DOHH2 (cell line): Measurements from ENCODE around the gene SESN1.

ENCODE experiments used
- H3F3A ChIP-seq: fragments of 200-600 bp; sonication (generic), shearing (Covaris generic); 2 replicates; pipeline ENCODE4 v1.6.0; 2016; ENCODE audit warnings: antibody characterized with exemption, mild to moderate bottlenecking; ENCODE audit not compliant: control insufficient read depth, insufficient read depth
- H3K27ac ChIP-seq: fragments of 200-600 bp; sonication (generic); 2 replicates; pipeline ENCODE4 v1.5.1; 2014; ENCODE audit warnings: low read depth, mild to moderate bottlenecking, low read length, moderate library complexity
- H3K27me3 ChIP-seq: fragments of 200-600 bp; sonication (generic); 2 replicates; pipeline ENCODE4 v1.6.1; 2014; ENCODE audit warnings: mild to moderate bottlenecking, low read length, mixed read lengths; ENCODE audit not compliant: control insufficient read depth
- H3K36me3 ChIP-seq: fragments of 200-600 bp; sonication (generic); 2 replicates; pipeline ENCODE4 v1.6.1; 2014; ENCODE audit warnings: mild to moderate bottlenecking, low read length, moderate library complexity, mixed read lengths; ENCODE audit not compliant: control insufficient read depth
- H3K4me1 ChIP-seq: fragments of 200-600 bp; sonication (generic); 2 replicates; pipeline ENCODE4 v1.6.1; 2014; ENCODE audit warnings: mild to moderate bottlenecking, low read length, mixed read lengths; ENCODE audit not compliant: control insufficient read depth
- H3K4me2 ChIP-seq: fragments of 200-600 bp; sonication (generic); 2 replicates; pipeline ENCODE4 v1.6.0; 2014; ENCODE audit warnings: mild to moderate bottlenecking, low read length, moderate library complexity
- H3K4me3 ChIP-seq: fragments of 200-600 bp; sonication (generic); 2 replicates; pipeline ENCODE4 v1.5.1; 2014; ENCODE audit warnings: mild to moderate bottlenecking, low read length, mixed read lengths
- H3K79me2 ChIP-seq: fragments of 200-600 bp; sonication (generic); 2 replicates; pipeline ENCODE4 v1.6.1; 2014; ENCODE audit warnings: mild to moderate bottlenecking, low read length, mixed read lengths; ENCODE audit not compliant: control insufficient read depth
- H3K9me2 ChIP-seq: fragments of 200-600 bp; sonication (generic); replicated peaks from 2 replicates; pipeline ENCODE4 v1.6.1; 2014; ENCODE audit warnings: mild to moderate bottlenecking, low read length, mixed read lengths; ENCODE audit not compliant: control insufficient read depth
- H3K9me3 ChIP-seq: fragments of 200-600 bp; sonication (generic); 2 replicates; pipeline ENCODE4 v1.6.1; 2014; ENCODE audit warnings: antibody characterized with exemption, low read length, mixed read lengths; ENCODE audit not compliant: control insufficient read depth, insufficient read depth
- H4K20me1 ChIP-seq: fragments of 200-600 bp; sonication (generic); 2 replicates; pipeline ENCODE4 v1.6.0; 2014; ENCODE audit warnings: low read depth, mild to moderate bottlenecking, antibody characterized with exemption, low read length, moderate library complexity; ENCODE audit not compliant: control insufficient read depth, insufficient read depth
- CTCF ChIP-seq: fragments of 200-600 bp; sonication (generic); IDR thresholded peaks from one replicate; pipeline ENCODE4 v1.5.1; 2014; ENCODE audit warnings: antibody characterized with exemption, mild to moderate bottlenecking, low read depth, low read length; ENCODE audit not compliant: poor library complexity, severe bottlenecking
- EZH2phosphoT487 ChIP-seq: fragments of 200-600 bp; sonication (generic); IDR thresholded peaks from 2 replicates; pipeline ENCODE4 v1.6.1; 2017; ENCODE audit warnings: borderline replicate concordance, mild to moderate bottlenecking, antibody characterized with exemption, low read length, moderate library complexity, mixed read lengths

SESN1 gene

GRCh38 chr6:109059571-109060021 is 35.0 kb downstream of the SESN1 start:
- TF ChIP-seq CTCF (no peak), EZH2phosphoT487 (no peak)
- H3F3A ChIP-seq: no peaks in the 10 kb centered on the region
- H3K4me1 ChIP-seq: 0 out of 2 replicates have a peak, but pooled peaks cover 3% of the 10 kb centered on the region
- H3K9me3 ChIP-seq: no peaks in the 10 kb centered on the region
- no peaks in the 10 kb centered on the region for H3K36me3 ChIP-seq
- H4K20me1 ChIP-seq: no peaks in the 10 kb centered on the region
- H3K4me2 ChIP-seq: no peak overlapping the region
- no peaks in the 10 kb centered on the region for H3K27me3 ChIP-seq
- no peaks in the 10 kb centered on the region for H3K79me2 ChIP-seq
- H3K4me3 ChIP-seq: no peak overlapping the region
- H3K27ac ChIP-seq: no peak overlapping the region
- H3K9me2 ChIP-seq: no peaks in the 10 kb centered on the region

- H3K9me2 ChIP-seq: no peaks in the 10 kb centered on the region
- no peaks in the 10 kb centered on the region for H3F3A ChIP-seq
- H4K20me1 ChIP-seq: no peaks in the 10 kb centered on the region
- H3K4me3 ChIP-seq: no peak overlapping the region
- H3K4me1 ChIP-seq: 0 out of 2 replicates have a peak, but pooled peaks cover 3% of the 10 kb centered on the region
- TF ChIP-seq EZH2phosphoT487 (no peak), CTCF (no peak)
- no peaks in the 10 kb centered on the region for H3K9me3 ChIP-seq
- no peaks in the 10 kb centered on the region for H3K36me3 ChIP-seq
- no peaks in the 10 kb centered on the region for H3K79me2 ChIP-seq
- H3K4me2 ChIP-seq: no peak overlapping the region
- no peak overlapping the region for H3K27ac ChIP-seq
- no peaks in the 10 kb centered on the region for H3K27me3 ChIP-seq
Measured at GRCh38 chr6:109059153-109059552, 35.5 kb downstream of the SESN1 start.

- Histone ChIP-seq H3K36me3 (no peaks in the 10 kb centered on the region), H3K27me3 (no peaks in the 10 kb centered on the region), H3K4me3 (no peak overlapping the region), H4K20me1 (no peaks in the 10 kb centered on the region), H3K4me2 (no peak overlapping the region), H3K79me2 (no peaks in the 10 kb centered on the region), H3K27ac (no peak overlapping the region), H3K9me2 (no peaks in the 10 kb centered on the region), H3K9me3 (no peaks in the 10 kb centered on the region), H3F3A (no peaks in the 10 kb centered on the region), H3K4me1 (0 out of 2 replicates have a peak, but pooled peaks cover 3% of the 10 kb centered on the region)
- TF ChIP-seq CTCF (no peak), EZH2phosphoT487 (no peak)
Measured at GRCh38 chr6:109058620-109059019, 36.0 kb downstream of the SESN1 start.
